Natural killer cell (primary cell): ENCODE results near the gene GNPAT. TPM values are rescaled to one million over a fixed set of nuclear protein-coding genes. Genes with fewer than 3 reads are reported as not detected.

ENCODE experiments used
- ATAC-seq, 3 donors: fragments of 150-1000 bp in 2 of 3; fragments of 200-7000 bp in 1 of 3; cut with Tn5 transposase; 1 replicate in 1 of 3; 2 replicates in 2 of 3; pipeline ENCODE4 v1.10.0; 2021; ENCODE audit warnings: mild to moderate bottlenecking in 2 of 3, moderate library complexity in 2 of 3
- DNase-seq, 2 donors: peaks; one replicate each; pipeline versions ENCODE4 v3.0.0 to v3.0.0-alpha.2; 2013 to 2021; ENCODE audit warnings: mixed read lengths in 1 of 2
- H3K27ac ChIP-seq: one replicate; pipeline ENCODE4 v1.5.1; 2013; ENCODE audit warnings: mild to moderate bottlenecking, low read length
- H3K27me3 ChIP-seq: one replicate; pipeline ENCODE4 v1.6.1; 2013; ENCODE audit warnings: low read length; ENCODE audit not compliant: control insufficient read depth, insufficient read depth
- H3K36me3 ChIP-seq: one replicate; pipeline ENCODE4 v1.6.1; 2013; ENCODE audit warnings: low read length; ENCODE audit not compliant: control insufficient read depth, insufficient read depth
- H3K4me1 ChIP-seq: one replicate; pipeline ENCODE4 v1.6.1; 2013; ENCODE audit warnings: low read length; ENCODE audit not compliant: control insufficient read depth, insufficient read depth
- H3K4me3 ChIP-seq: one replicate; pipeline ENCODE4 v1.5.1; 2013; ENCODE audit warnings: low read length
- H3K9me3 ChIP-seq: one replicate; pipeline ENCODE4 v1.6.1; 2013; ENCODE audit warnings: low read length; ENCODE audit not compliant: control insufficient read depth, insufficient read depth
- H3K27ac Mint-ChIP-seq, 2 donors: one replicate each; pipeline ENCODE4 v1.8.0; 2022; ENCODE audit warnings: mild to moderate bottlenecking in 2 of 2, mixed read lengths in 2 of 2, moderate library complexity in 1 of 2
- H3K27me3 Mint-ChIP-seq, 2 donors: one replicate each; pipeline ENCODE4 v1.8.0; 2022; ENCODE audit warnings: low read depth in 2 of 2, mixed read lengths in 2 of 2
- H3K36me3 Mint-ChIP-seq: one replicate; pipeline ENCODE4 v1.8.0; 2022; ENCODE audit warnings: mixed read lengths
- H3K4me1 Mint-ChIP-seq, 2 donors: one replicate each; pipeline ENCODE4 v1.8.0; 2022; ENCODE audit warnings: mixed read lengths in 2 of 2
- H3K4me3 Mint-ChIP-seq: one replicate; pipeline ENCODE4 v1.8.0; 2022; ENCODE audit warnings: mild to moderate bottlenecking, moderate library complexity, mixed read lengths
- H3K9me3 Mint-ChIP-seq, 2 donors: one replicate each; pipeline ENCODE4 v1.8.0; 2022; ENCODE audit warnings: mixed read lengths in 2 of 2
- whole genome bisulfite sequencing: methylation state at CpG from one replicate; pipeline ENCODE4 v1.1.7; 2013; ENCODE audit warnings: missing lambda C conversion rate; ENCODE audit not compliant: insufficient coverage; 5-methylcytosine and 5-hydroxymethylcytosine counted together
- intact Hi-C: fragments of 100-400 bp; cut with micrococcal nuclease; formaldehyde crosslinking; loops from one replicate; pipeline ENCODE4 v1.14.2; 2022
- total RNA-seq, 4 donors: library from RNA; stranded (reverse); fragments of 120-200 nt in 1 of 4; gene quantifications; one replicate each; pipeline versions ENCODE4 v1.2.3 to v1.2.4, GENCODE V29; 2013 to 2022
- TF ChIP-seq, protein P1 (sequence below): fragments of 200-600 bp; IDR thresholded peaks from one replicate; pipeline ENCODE4 v1.8.0; 2022; ENCODE audit warnings: antibody characterized with exemption

GNPAT gene
- total RNA-seq, 3 donors from 2014 or later (not counting 1 experiment from before 2014, with no cell fraction given), result 20.5 to 29.3 (median 23.1) TPM

DNA sequence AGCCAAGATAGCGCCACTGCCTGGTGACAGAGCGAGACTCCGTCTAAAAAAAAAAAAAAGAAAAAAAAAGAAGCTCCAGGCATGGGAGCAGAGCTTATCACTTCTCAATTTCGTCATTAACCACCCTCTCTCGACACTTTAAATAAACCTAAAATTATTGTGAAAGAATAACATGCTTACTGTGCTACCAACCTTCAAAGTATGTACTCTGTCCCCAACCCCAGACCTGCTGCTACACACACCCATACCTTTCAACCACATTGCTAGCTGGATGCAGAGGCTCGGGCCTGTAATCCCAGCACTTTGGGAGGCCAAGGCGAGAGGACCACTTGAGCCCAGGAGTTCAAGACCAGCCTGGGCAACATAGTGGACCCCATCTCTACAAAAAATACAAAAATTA, 38.7 kb downstream of the GNPAT start:
- ATAC-seq (no peak), DNase-seq (no peak)
- H3K4me1 ChIP-seq, result no peaks in the 10 kb centered on the region
- H3K36me3 Mint-ChIP-seq, result peaks cover 23% of the 10 kb centered on the region
- peaks cover 31% of the 10 kb centered on the region for H3K36me3 ChIP-seq
- H3K27me3 Mint-ChIP-seq, result no peaks in the 10 kb centered on the region
- TF ChIP-seq, protein P1, sequence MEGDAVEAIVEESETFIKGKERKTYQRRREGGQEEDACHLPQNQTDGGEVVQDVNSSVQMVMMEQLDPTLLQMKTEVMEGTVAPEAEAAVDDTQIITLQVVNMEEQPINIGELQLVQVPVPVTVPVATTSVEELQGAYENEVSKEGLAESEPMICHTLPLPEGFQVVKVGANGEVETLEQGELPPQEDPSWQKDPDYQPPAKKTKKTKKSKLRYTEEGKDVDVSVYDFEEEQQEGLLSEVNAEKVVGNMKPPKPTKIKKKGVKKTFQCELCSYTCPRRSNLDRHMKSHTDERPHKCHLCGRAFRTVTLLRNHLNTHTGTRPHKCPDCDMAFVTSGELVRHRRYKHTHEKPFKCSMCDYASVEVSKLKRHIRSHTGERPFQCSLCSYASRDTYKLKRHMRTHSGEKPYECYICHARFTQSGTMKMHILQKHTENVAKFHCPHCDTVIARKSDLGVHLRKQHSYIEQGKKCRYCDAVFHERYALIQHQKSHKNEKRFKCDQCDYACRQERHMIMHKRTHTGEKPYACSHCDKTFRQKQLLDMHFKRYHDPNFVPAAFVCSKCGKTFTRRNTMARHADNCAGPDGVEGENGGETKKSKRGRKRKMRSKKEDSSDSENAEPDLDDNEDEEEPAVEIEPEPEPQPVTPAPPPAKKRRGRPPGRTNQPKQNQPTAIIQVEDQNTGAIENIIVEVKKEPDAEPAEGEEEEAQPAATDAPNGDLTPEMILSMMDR, result no peak
- 100% methylated on average over 5 of the region's 7 CpGs for WGBS
- no peak overlapping the region for H3K27ac Mint-ChIP-seq
- H3K9me3 ChIP-seq, result no peaks in the 10 kb centered on the region
- no peak overlapping the region for H3K4me3 ChIP-seq
- intact Hi-C loops, result no loop called here
- H3K27ac ChIP-seq, result no peak overlapping the region
- H3K27me3 ChIP-seq, result no peaks in the 10 kb centered on the region
- H3K9me3 Mint-ChIP-seq, result no peaks in the 10 kb centered on the region
- no peaks in the 10 kb centered on the region for H3K4me1 Mint-ChIP-seq
- H3K4me3 Mint-ChIP-seq, result no peak overlapping the region

DNA sequence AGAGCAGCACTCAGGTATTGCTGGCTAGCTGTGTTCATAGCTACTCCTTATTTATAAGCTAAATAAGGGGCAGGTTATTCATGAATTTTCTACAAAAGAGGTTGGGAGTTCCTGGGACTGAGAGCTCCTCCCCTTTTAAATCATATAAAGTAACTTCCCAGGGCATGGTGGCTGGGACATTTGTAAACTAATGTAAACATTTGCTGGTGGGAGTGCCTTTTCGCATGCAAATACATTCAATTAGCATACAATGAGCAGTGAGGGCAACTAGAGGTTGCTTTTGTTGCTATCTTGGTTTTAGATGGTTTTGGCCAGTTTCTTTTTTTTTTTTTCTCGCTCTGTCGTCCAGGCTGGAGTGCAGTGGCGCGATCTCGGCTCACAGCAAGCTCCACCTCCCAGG, 43.4 kb downstream of the GNPAT start:
- Mint-ChIP-seq H3K9me3 (no peaks in the 10 kb centered on the region), H3K27ac (no peak overlapping the region), H3K4me3 (no peak overlapping the region), H3K27me3 (no peaks in the 10 kb centered on the region), H3K36me3 (no peaks in the 10 kb centered on the region), H3K4me1 (no peaks in the 10 kb centered on the region)
- 90% methylated on average over 1 of the region's 6 CpGs for WGBS
- intact Hi-C loops, result no loop called here
- ATAC-seq (no peak), DNase-seq (no peak)
- no peak overlapping the region for H3K27ac ChIP-seq
- TF ChIP-seq, protein P1, result no peak
- no peaks in the 10 kb centered on the region for H3K36me3 ChIP-seq
- H3K4me1 ChIP-seq, result no peaks in the 10 kb centered on the region
- no peak overlapping the region for H3K4me3 ChIP-seq
- H3K27me3 ChIP-seq, result no peaks in the 10 kb centered on the region
- H3K9me3 ChIP-seq, result no peaks in the 10 kb centered on the region

DNA sequence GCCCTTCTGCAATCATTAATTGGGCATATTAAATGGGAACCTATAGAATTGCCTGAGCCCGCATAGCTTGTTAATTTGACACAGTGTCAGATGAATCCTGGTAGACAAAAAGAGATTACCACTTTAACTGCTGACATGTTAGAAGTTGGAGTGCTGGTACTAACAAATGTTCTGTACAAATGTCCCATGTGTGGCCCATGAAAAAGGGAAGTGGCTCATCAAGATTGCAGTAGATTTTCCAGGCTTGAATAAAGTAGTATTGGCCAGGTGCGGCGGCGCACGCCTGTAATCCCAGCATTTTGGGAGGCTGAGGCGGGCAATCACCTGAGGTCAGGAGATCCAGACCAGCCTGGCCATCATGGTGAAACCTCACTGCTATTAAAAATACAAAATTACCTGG, 45.6 kb downstream of the GNPAT start:
- H3K9me3 ChIP-seq, result no peaks in the 10 kb centered on the region
- 99% methylated on average over 6 of the region's 6 CpGs for WGBS
- H3K27me3 ChIP-seq, result no peaks in the 10 kb centered on the region
- TF ChIP-seq, protein P1, result no peak
- no peak for ATAC-seq
- intact Hi-C loops, result no loop called here
- DNase-seq, result no peak
- H3K4me3 ChIP-seq, result no peak overlapping the region
- Mint-ChIP-seq H3K4me1 (no peaks in the 10 kb centered on the region), H3K27ac (no peak overlapping the region), H3K27me3 (no peaks in the 10 kb centered on the region), H3K4me3 (no peak overlapping the region), H3K36me3 (no peaks in the 10 kb centered on the region), H3K9me3 (no peaks in the 10 kb centered on the region)
- no peaks in the 10 kb centered on the region for H3K4me1 ChIP-seq
- H3K36me3 ChIP-seq, result no peaks in the 10 kb centered on the region
- H3K27ac ChIP-seq, result no peak overlapping the region

DNA sequence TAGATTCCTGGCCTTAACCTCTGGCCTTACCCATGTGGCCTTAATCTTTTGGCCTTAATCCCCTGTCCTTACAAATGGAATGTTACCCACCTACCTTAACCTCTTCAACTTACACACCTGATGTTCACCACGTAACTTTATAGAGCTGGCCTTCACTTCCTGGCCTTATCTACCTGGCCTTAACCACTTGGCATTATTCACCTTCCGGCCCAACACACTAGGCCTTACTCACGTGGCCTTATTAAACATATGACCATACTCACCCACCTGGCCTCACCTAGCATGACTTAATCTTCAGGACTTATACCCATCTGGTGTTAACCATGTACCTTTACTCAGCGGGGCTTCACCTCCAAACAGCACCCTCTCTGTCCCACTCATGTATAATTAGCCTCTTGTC, 54.9 kb downstream of the GNPAT start:
- 94% methylated on average over 4 of the region's 4 CpGs for WGBS
- no peaks in the 10 kb centered on the region for H3K9me3 Mint-ChIP-seq
- no peak for DNase-seq
- H3K27ac Mint-ChIP-seq, result no peak overlapping the region
- H3K4me3 Mint-ChIP-seq, result no peak overlapping the region
- Histone ChIP-seq H3K27me3 (no peaks in the 10 kb centered on the region), H3K9me3 (no peaks in the 10 kb centered on the region), H3K27ac (no peak overlapping the region), H3K4me3 (no peak overlapping the region), H3K4me1 (no peaks in the 10 kb centered on the region), H3K36me3 (no peaks in the 10 kb centered on the region)
- H3K36me3 Mint-ChIP-seq, result no peaks in the 10 kb centered on the region
- H3K4me1 Mint-ChIP-seq, result no peaks in the 10 kb centered on the region
- TF ChIP-seq, protein P1, result no peak
- no peaks in the 10 kb centered on the region for H3K27me3 Mint-ChIP-seq
- intact Hi-C loops, result no loop called here
- ATAC-seq, result no peak
